ENCODE data around the gene MTR. TPM values are rescaled to one million over a fixed set of nuclear protein-coding genes. Genes with fewer than 3 reads are reported as not detected.

MTR gene
- total RNA-seq, 1 experiment from 2014 or later, result 35.5 TPM

GRCh38 chr1:236886199-236886598 is 91.1 kb downstream of the MTR start:
- Histone ChIP-seq H3K27me3 (ENCODE audit: insufficient read depth, low read length) (no peaks in the 10 kb centered on the region), H4K91ac (ENCODE audit: insufficient read length, low read depth, low read length) (no peak overlapping the region), H2AK5ac (ENCODE audit: insufficient read length, low read length) (no peak overlapping the region), H2BK20ac (ENCODE audit: low read depth, low read length, poor library complexity, severe bottlenecking) (no peak overlapping the region), H3K56ac (ENCODE audit: insufficient read length, low read depth, low read length) (no peak overlapping the region), H3K23ac (ENCODE audit: insufficient read length, low read depth, low read length) (no peak overlapping the region), H3K9me3 (ENCODE audit: control insufficient read depth, low read depth, low read length) (no peaks in the 10 kb centered on the region), H2BK120ac (ENCODE audit: low read depth, low read length, poor library complexity, severe bottlenecking) (no peak overlapping the region), H3K79me2 (ENCODE audit: insufficient read depth, low read length) (no peaks in the 10 kb centered on the region), H4K20me1 (ENCODE audit: control insufficient read depth, insufficient read depth, insufficient read length) (no peaks in the 10 kb centered on the region), H3K4me1 (ENCODE audit: insufficient read depth, low read length) (no peaks in the 10 kb centered on the region), H3T11ph (ENCODE audit: low read length) (no peak overlapping the region), H2BK5ac (ENCODE audit: insufficient read length, low read length) (no peak overlapping the region), H4K5ac (ENCODE audit: insufficient read length, low read depth, low read length) (no peak overlapping the region), H3K4me2 (ENCODE audit: insufficient read depth, insufficient read length, low read length) (no peak overlapping the region), H4K8ac (replicated peaks; ENCODE audit: insufficient read length, low read depth, low read length) (no peak overlapping the region), H2BK15ac (ENCODE audit: low read depth, low read length) (no peak overlapping the region), H3K4ac (ENCODE audit: low read depth, low read length) (no peak overlapping the region), H3K23me2 (ENCODE audit: insufficient read length, low read depth, low read length, poor library complexity, severe bottlenecking) (no peaks in the 10 kb centered on the region), H3K18ac (ENCODE audit: insufficient read length, low read depth, low read length) (no peak overlapping the region), H2AFZ (ENCODE audit: low read length) (no peak overlapping the region), H3K9ac (ENCODE audit: extremely low read depth, insufficient read length, low read length) (no peak overlapping the region), H3K79me1 (ENCODE audit: insufficient read depth, low read depth, low read length, poor library complexity, severe bottlenecking) (no peaks in the 10 kb centered on the region), H2BK12ac (ENCODE audit: insufficient read length, low read depth, low read length) (no peak overlapping the region), H3K27ac (ENCODE audit: insufficient read length, low read depth, low read length) (no peak overlapping the region), H3K14ac (ENCODE audit: insufficient read depth, low read length) (no peak overlapping the region)
- Mint-ChIP-seq H3K27me3 (ENCODE audit: low read depth) (no peaks in the 10 kb centered on the region), H3K9me3 (no peaks in the 10 kb centered on the region), H3K4me1 (peaks cover 4 to 5% of the 10 kb centered on the region in 2 experiments; a peak in 3 of 4 replicates), H3K27ac (no peak overlapping the region), H3K36me3 (ENCODE audit: insufficient read depth in 1 of 3, low read depth in 3 of 3) (peaks cover 4 to 25% (median 21%) of the 10 kb centered on the region in 3 experiments; a peak in 6 of 7 replicates), H3K4me3 (no peak overlapping the region)
- no CpG with 5 or more reads among the region's 1 CpG for WGBS (ENCODE audit: extremely low coverage, insufficient read length, low lambda C conversion rate)
- no peak for DNase-seq
- TF ChIP-seq, protein P1, sequence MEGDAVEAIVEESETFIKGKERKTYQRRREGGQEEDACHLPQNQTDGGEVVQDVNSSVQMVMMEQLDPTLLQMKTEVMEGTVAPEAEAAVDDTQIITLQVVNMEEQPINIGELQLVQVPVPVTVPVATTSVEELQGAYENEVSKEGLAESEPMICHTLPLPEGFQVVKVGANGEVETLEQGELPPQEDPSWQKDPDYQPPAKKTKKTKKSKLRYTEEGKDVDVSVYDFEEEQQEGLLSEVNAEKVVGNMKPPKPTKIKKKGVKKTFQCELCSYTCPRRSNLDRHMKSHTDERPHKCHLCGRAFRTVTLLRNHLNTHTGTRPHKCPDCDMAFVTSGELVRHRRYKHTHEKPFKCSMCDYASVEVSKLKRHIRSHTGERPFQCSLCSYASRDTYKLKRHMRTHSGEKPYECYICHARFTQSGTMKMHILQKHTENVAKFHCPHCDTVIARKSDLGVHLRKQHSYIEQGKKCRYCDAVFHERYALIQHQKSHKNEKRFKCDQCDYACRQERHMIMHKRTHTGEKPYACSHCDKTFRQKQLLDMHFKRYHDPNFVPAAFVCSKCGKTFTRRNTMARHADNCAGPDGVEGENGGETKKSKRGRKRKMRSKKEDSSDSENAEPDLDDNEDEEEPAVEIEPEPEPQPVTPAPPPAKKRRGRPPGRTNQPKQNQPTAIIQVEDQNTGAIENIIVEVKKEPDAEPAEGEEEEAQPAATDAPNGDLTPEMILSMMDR (conservative IDR thresholded peaks at IDR 0.05), result no peak
